GM19324 (cell line): ENCODE data around the gene DNASE2.
"Not testable (repeated sequence)": the region's sequence is repeated elsewhere in the genome, so short reads cannot be mapped to it uniquely, and the experiment has no call there.

Source experiments
- ATAC-seq: cut with Tn5 transposase; IDR thresholded peaks from one replicate; pipeline ENCODE4 v1.9.1; 2021; ENCODE audit warnings: mild to moderate bottlenecking, moderate library complexity; ENCODE audit not compliant: unreplicated experiment, low FRiP score

DNASE2 gene, protein sequence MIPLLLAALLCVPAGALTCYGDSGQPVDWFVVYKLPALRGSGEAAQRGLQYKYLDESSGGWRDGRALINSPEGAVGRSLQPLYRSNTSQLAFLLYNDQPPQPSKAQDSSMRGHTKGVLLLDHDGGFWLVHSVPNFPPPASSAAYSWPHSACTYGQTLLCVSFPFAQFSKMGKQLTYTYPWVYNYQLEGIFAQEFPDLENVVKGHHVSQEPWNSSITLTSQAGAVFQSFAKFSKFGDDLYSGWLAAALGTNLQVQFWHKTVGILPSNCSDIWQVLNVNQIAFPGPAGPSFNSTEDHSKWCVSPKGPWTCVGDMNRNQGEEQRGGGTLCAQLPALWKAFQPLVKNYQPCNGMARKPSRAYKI

GRCh38 chr19:12881172-12881808 lies at the start of gene DNASE2:
Gene DNASE2 (minus strand): TSS chr19:12881449. CDS start chr19:12881375, 74 bp downstream.
- peak; percentile 80 for ATAC-seq

DNA sequence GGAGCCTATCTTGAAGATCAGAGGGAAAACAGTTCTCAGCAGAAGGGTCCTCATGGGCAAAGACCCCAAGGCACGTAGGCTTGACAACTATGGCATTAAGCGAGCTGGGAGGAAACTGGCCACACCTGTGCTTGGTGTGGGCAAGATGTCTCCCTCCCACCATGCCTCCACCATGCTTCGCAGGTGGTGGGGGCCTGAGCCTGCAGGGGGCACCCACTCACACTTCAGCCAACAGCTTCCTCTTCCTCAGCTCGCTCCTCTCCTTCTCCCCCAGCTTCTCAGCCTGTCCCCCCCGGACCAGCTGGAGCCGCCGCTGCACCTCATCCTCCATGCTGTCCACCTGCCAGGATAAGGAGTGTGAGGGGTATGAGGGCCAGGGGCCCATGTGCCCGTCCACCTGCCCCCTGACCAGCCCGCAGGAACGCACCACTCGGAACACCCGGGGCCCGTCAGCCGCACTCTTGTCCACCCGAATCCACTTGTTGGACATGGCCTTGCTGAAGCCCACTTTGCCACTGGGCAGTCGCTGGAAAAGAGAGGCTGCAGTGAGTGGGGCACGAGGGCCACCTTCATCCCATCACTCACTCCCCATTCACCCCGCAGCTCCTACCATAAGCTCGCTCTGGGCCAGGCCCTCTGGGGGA lies 48.9 kb upstream of the DNASE2 start:
- ATAC-seq, result no peak

DNA sequence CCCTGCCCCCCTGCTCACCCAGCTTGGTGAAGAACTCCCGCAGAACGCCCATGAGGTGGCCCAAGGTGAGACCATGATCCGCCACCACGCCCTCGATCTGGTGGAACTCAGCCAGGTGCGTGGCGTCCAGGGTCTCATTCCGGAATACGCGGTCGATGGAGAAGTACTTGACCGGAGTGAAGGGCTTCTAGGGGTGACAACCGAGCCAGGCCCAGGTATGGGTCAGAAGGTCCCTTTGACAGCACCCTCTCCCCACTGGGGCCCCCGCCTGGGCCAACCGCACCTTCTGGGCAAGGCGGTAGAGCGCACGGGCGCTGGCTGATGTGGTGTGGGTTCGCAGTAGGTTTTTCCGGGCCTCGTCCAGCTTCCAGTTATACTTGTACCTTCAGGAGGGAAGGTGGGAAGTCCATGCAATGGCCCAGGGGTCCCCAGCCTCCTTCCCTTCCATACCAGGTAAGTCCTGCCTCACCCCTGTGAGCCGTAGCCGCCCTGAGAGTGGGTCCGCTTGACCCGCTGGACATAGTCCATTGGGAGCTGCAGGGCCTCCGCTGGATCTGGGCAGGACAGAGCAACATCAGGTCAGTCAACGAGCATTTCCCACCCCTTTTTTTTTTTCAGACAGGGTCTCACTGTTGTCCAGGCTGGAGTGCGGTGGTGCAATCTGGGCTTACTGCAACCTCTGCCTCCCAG lies 43.5 kb upstream of the DNASE2 start:
- no peak for ATAC-seq

GRCh38 chr19:12922959-12923358 lies 41.7 kb upstream of the DNASE2 start:
- ATAC-seq, result no peak

- ATAC-seq, result no peak
These were observed 39.8 kb upstream of the DNASE2 start for GRCh38 chr19:12921047-12921446.

- no peak for ATAC-seq
These were observed 37.0 kb upstream of the DNASE2 start for GRCh38 chr19:12918253-12918652.

DNA sequence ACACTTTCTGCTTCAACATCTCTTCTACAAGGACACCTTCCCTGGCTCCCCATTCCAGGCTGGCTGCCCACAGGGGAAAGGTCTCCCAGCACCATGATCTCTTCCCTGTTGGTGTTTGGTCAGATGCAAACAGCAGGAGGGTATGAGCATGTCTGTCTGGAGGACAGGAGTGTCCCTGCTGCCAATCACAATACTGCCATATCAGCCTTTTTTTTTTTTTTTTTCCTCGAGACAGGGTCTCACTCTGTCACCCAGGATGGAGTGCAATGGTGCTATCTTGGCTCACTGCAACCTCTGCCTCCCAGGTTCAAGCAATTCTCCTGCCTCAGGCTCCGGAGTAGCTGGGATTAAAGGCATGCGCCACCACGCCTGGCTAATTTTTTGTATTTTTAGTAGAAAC lies 34.6 kb upstream of the DNASE2 start:
- ATAC-seq, result not testable (repeated sequence)

DNA sequence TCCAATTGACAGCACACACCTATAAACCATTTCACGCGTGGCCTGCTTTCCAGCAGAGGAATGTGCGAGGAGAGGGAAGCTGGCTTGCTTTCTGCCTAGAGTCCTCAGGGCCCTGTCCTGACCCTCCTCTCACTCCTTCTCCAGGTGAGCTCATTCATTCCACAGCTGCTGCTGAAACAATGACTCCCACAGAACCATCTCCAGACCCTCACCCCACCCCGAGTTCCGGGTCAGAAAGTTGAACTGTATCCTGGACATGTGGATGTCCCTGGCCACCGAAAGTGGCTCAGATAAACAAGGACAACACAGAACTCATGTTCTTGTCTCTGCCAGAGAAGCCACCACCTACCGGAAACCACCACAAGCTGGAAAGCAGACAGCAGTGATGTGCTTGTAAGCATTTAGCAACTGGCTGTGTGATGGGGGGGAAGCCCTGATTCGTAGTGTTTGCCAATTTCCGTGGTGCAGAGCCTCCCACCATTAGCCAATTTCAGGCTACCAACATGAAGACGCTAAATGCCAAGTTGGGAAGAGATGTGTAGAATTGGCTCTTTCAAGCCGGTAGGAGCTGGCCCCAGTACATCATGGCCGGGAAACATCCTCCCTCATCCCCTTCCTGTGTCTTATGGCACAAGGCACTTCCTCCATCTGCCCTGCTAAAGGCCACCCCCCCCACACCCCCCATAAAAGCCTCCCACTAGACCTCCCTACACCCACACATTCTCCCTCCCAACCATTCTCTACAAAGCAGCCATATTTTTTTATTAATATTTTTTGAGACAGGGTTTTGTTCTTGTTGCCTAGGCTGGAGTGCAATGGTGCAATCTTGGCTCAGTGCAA lies 32.8 kb upstream of the DNASE2 start:
- ATAC-seq, result no peak

DNA sequence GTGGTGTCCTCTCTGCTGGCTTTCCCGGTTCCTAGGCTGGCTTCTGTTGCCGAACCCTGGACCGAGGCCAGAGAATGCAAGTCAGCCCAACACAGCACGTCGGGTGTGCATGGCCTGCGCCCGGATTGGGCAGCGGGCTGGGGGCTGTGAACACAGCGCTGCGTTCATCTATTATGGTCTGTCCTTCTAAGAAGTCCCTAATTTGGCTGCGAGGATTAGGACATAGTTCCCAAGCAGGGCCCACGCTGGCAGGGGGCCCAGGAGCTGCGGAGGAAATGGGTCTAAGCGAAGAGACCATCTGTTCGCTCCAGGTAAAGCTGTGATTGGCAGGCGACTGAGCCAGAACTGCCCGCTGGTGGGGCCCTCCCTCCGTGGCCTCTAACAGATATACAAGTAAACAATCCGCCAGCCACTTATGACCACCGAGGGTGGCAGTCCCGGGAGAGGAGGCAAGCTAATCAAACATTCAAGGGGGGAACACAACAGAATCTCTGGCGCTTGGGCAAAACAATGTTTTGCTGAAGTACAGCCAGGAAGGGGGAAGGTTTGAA lies 31.8 kb upstream of the DNASE2 start:
- no peak for ATAC-seq

- no peak for ATAC-seq
These were observed 31.3 kb upstream of the DNASE2 start for GRCh38 chr19:12912571-12912970.

DNA sequence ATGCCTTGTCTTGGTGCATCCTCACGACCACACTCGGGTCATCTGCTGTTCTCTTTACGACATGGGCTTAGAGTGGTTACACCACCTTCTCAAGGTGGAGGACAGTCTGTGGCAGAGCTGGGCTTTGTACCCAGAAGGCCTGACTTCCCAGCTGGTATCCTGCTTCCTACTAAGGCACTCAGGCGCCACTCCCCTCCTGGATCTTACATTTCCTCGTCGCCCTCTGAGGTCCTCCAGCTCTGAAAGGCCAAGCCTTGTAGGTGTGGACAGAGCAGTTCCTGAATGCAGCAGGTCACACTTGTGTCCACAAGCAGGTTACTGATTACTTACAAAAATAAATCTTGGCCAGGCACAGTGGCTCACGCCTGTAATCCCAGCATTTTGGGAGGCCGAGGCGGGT lies 25.9 kb upstream of the DNASE2 start:
- ATAC-seq, result no peak

DNA sequence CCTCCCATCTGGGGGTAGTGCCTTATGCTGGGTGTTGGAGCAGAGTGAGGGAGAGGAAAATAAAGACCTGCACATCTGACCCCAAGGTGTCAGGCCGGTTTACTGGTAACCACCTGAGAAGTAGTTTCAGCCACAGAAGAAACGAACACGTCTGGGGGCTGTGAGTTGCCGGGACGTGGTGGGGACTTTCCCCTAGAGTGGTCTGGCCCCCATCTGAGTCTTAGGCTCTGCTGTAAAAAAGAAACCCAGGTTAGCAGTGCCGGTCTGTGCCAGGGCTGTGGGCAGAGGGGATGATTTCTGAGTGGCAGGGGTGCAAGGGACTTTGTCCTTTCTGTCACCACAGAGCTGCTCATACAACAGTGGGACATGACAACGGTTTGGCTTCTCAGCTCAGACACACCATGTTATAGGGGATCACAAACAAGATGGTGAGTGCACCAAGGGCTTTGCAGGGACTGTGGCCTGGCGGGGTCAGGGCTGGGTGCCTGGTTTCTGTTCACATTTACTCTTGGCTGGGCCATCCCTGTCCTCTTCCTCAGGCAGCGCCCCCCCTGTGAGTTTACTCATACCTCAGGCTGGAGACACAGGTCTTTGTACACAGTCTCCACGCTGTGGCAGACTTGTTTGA lies 18.8 kb upstream of the DNASE2 start:
- ATAC-seq, result peak; percentile 77

GRCh38 chr19:12896460-12896859 lies 15.2 kb upstream of the DNASE2 start:
- no peak for ATAC-seq

- ATAC-seq, result no peak
These were observed 12.3 kb upstream of the DNASE2 start for GRCh38 chr19:12893582-12893981.

GRCh38 chr19:12891553-12892021 lies 10.3 kb upstream of the DNASE2 start:
- ATAC-seq, result no peak

GRCh38 chr19:12890787-12891552 lies 9.7 kb upstream of the DNASE2 start, which contains the start of gene GCDH:
Gene GCDH (plus strand): TSS chr19:12891160. CDS start chr19:12891305, 145 bp downstream.
- ATAC-seq, result peak; percentile 91

DNA sequence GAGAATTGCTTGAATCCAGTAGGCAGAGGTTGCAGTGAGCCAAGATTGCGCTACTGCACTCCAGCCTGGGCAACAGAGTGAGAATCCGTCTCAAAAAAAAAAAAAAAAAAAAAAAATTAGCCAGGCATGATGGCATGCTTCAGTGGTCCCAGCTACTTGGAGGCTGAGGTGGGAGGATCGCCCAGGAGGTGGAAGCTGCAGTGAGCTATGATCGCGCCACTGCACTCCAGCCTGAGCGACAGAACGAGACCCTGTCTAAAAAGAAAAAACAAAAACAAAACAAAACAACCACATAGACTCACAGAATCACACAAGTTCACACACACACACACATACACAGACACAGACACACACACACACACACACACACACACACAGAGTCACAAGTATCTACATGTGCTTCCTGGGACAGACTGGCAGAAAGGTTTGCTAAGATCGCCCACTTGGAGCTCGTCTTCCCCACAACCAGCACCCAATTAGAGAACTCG lies 9.1 kb upstream of the DNASE2 start:
- not testable (repeated sequence) for ATAC-seq

GRCh38 chr19:12888006-12888603 lies 6.9 kb upstream of the DNASE2 start:
- no peak for ATAC-seq
